A549 (cell line): ENCODE results near the gene ACAD10.

Experiments
- CTCF ChIP-seq: fragments of >200 bp; sonication (Bioruptor Twin); formaldehyde crosslinking; IDR thresholded peaks from 3 replicates; pipeline ENCODE4 v1.5.1; 2016
- JUNB ChIP-seq: fragments of >200 bp; sonication (Bioruptor Twin); formaldehyde crosslinking; IDR thresholded peaks from 2 replicates; pipeline ENCODE4 v1.6.1; 2016
- MAZ ChIP-seq: fragments of 150-350 bp; IDR thresholded peaks from 2 replicates; pipeline ENCODE4 v1.6.1; 2014; ENCODE audit warnings: antibody characterized with exemption, low read depth, low read length, borderline replicate concordance
- POLR2A ChIP-seq: IDR thresholded peaks from 2 replicates; pipeline ENCODE4 v1.6.1; 2012; ENCODE audit warnings: mild to moderate bottlenecking, low read length
- RCOR1 ChIP-seq: fragments of 150-350 bp; IDR thresholded peaks from 2 replicates; pipeline ENCODE4 v1.6.1; 2014; ENCODE audit warnings: antibody characterized with exemption, low read length, low read depth
- RFX5 ChIP-seq: fragments of 450-650 bp; IDR thresholded peaks from 2 replicates; pipeline ENCODE4 v1.7.1; 2014; ENCODE audit warnings: antibody characterized with exemption, mild to moderate bottlenecking, moderate library complexity
- USF2 ChIP-seq: fragments of 450-650 bp; IDR thresholded peaks from 2 replicates; pipeline ENCODE4 v1.6.1; 2014; ENCODE audit warnings: antibody characterized with exemption

- TF ChIP-seq CTCF (no peak), POLR2A (no peak), JUNB (no peak), RCOR1 (no peak), RFX5 (no peak), MAZ (no peak), USF2 (no peak)
Measured at GRCh38 chr12:111691262-111691661, 5.4 kb downstream of the ACAD10 start.
